Neural progenitor cell (in vitro differentiated cells): ENCODE measurements around the gene ETV1.

Experiments
- CTCF ChIP-seq: fragments of 200-600 bp; sonication (generic); IDR thresholded peaks from 2 replicates; pipeline ENCODE4 v1.5.1; 2017; ENCODE audit warnings: antibody characterized with exemption, mild to moderate bottlenecking
- EZH2phosphoT487 ChIP-seq: fragments of 200-600 bp; sonication (generic); IDR thresholded peaks from 2 replicates; pipeline ENCODE4 v1.6.1; 2017; ENCODE audit warnings: antibody characterized with exemption

GRCh38 chr7:13948019-13948801 is 41.3 kb downstream of the ETV1 start:
- TF ChIP-seq CTCF: no peak
- TF ChIP-seq EZH2phosphoT487: no peak
